Left lobe of liver (tissue), 2 donors: Measurements from ENCODE around the gene MACC1. TPM values are rescaled to one million over a fixed set of nuclear protein-coding genes. Genes with fewer than 3 reads are reported as not detected.

ENCODE experiments used
- ATAC-seq: fragments of 200-7000 bp; cut with Tn5 transposase; one replicate; pipeline ENCODE4 v1.9.1; 2020; ENCODE audit warnings: mild to moderate bottlenecking, moderate library complexity
- DNase-seq: peaks from one replicate; pipeline ENCODE4 v3.0.0-alpha.2; 2020; ENCODE audit warnings: low spot score
- total RNA-seq: library from RNA; stranded (reverse); gene quantifications from one replicate; pipeline ENCODE4 v1.2.1, GENCODE V29; 2021
- donor health status: DM: no; HTN: no; CAD: no; lungs with moderate emphysema.
- donor health status: DM: no; HTN: yes; CAD: no.

The MACC1 gene
- total RNA-seq: 0.38 TPM

DNA sequence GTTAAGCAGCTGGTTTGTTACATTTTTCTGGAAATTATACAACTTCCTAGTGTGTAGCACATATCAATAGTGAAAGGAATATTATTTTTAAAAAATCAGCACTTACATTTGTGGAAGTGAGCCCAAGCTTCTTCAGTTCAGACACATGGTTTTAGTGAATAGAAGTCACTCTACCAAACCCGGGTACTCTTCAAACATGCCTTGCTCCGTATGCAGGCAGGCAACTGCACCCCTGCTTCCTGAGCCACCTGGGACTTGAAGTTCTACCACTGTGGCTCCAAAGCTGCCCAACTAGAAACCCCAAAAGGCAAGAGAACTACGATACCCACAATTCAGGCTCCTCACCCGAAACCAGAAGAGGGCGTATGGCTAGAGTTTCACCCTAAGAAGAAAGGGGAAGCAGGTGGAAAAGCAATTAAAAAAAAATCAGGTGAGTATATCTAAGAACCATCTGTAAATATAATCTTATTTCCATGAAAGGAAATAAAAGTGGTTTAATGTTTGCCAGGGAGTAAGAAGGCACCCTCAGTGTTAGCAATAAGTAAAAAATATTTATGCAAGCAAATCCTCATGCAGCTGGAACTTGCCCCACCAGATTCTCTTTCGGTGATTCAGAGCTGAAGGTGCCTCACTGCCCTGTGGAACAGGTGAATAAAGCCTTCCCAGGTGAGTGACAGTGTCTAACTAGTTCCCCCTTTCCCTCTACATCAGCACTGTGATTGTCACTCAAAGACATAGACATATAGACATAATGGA lies at the start of gene MACC1:
Gene MACC1 (minus strand): TSS at position 192 of the 756 bp plus-strand sequence. CDS start 55,522 bp downstream, outside the sequence.
- DNase-seq (no peak), ATAC-seq (peak; percentile 64)

DNA sequence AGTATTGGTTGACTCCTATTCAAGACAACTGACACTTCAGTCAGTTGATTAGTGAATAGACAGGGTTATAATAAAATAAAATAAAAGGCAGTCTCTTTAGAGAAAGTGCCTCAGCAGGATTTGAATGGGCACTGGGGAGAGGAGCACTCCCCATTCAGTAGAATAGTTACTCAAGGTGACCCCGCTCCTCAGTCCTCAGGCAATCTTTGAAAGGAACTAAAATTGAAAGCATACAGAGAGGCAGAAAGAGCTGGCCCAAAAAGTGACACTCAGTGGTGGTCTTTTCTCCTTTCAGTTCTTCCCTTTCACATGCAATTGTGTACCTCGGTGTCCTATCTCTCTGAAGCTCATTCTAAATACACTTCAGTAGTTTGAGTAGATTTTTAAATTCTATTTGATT lies 47.4 kb upstream of the MACC1 start:
- DNase-seq (no peak), ATAC-seq (no peak)

GRCh38 chr7:20260223-20260622 lies 43.0 kb upstream of the MACC1 start:
- DNase-seq (no peak), ATAC-seq (no peak)

- DNase-seq (no peak), ATAC-seq (no peak)
Observed at GRCh38 chr7:20257212-20257611, 40.0 kb upstream of the MACC1 start.

DNA sequence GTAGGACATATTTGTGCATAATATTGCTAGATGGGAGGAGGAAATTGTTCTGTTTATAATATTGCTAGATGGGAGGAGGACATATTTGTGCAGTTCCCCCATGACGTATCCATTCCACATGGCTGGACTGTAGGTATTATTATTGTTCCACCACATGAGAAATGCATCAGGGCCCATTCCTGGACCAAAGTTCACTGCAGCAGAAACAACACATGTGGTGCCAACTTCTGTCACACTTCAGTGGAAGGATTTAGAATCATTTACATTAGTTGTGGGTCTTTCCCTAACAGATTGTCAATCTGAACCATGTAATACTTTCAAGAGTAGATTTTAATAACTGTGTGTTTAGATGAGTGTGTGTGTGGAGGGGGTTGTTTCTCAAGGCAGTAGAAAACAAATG lies 32.7 kb upstream of the MACC1 start:
- no peak for ATAC-seq
- DNase-seq: no peak

- ATAC-seq: no peak
- no peak for DNase-seq
Observed at GRCh38 chr7:20249376-20249775, 32.2 kb upstream of the MACC1 start.

GRCh38 chr7:20246236-20246635 lies 29.1 kb upstream of the MACC1 start:
- ATAC-seq (no peak), DNase-seq (no peak)

GRCh38 chr7:20244334-20245120 lies 27.3 kb upstream of the MACC1 start:
- DNase-seq: no peak
- ATAC-seq: no peak

DNA sequence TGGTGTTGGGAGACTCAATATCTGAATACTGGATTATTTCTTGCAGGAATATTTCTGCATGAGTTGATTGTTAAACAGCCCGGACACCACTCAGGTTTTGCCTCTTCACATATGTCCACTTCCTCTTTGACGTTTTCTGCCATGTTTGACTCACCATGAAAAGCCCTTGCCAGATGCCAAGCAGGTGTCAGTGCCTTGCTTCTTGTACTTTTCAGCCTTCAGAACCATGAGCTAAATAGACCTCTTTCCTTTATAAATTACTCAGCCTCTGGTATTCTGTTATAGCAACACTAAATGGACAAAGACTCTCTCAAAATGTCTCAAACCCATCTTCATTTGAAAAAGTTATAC lies 24.7 kb upstream of the MACC1 start:
- no peak for ATAC-seq
- no peak for DNase-seq

DNA sequence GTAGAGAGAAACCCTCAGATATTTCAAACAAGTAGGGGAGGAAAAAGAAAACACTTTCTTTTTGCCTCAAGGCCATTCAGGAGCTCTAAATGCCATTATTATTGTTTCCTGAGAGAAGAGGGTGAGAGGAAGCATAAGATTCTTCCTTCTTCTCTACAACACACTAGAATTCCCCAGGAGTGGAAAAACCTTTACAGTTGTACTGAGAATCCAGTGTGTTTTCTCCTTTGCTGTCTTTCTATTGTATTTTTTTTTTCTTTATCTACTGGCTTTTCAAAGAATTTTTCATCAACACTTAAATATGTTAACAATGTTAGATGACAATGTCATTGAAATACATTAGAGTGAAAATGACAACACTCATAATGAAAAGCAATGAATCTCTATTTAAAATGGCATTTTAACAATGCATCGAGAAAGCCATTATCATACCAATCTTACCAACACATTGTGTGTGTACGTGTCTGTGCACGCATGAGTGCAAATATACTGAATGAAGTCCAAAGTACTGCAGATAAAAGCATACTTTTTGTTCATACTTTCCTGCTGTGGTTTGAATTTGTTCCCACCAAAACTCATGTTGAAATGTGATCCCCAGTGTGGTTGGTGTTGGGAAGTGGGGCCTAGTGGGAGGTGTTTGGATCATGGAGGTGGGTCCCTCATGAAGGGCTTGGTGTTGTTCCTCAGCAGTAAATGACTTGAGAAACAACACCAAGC lies 24.2 kb upstream of the MACC1 start:
- DNase-seq (no peak), ATAC-seq (no peak)

GRCh38 chr7:20240080-20240926 lies 23.1 kb upstream of the MACC1 start:
- no peak for ATAC-seq
- DNase-seq: no peak

DNA sequence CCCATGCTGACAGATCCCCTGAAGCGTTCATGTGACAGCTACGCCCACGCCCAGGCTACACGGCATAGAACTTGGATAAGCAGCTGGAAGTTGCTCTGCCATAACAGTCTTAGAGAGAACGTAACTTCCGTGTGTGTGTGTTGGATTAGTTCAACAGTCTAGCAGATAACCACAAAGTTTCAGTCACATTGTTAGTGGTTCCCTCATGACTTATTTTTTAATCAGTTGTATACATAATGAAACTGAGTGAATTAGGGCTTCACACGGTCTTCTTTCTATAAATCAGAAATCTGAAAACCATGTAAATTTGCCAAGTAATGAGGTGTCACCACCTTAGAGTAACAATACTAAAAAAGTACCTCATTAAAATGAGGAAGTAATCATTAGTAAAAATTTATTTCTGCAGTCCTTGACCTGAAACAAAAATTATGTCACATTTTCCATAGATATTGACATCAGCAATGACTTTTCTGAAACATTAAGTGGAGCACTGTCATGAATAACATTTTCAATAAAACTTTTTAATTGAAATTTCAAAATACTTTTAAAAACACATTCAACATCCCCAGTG lies 21.7 kb upstream of the MACC1 start:
- DNase-seq (no peak), ATAC-seq (no peak)

GRCh38 chr7:20238194-20238753 lies 21.1 kb upstream of the MACC1 start:
- ATAC-seq: no peak
- DNase-seq: no peak

GRCh38 chr7:20237464-20238193 lies 20.4 kb upstream of the MACC1 start:
- DNase-seq: no peak
- ATAC-seq: no peak

- DNase-seq (no peak), ATAC-seq (no peak)
Observed at GRCh38 chr7:20236790-20237189, 19.6 kb upstream of the MACC1 start.

- ATAC-seq (no peak), DNase-seq (no peak)
Observed at GRCh38 chr7:20236043-20236442, 18.9 kb upstream of the MACC1 start.

DNA sequence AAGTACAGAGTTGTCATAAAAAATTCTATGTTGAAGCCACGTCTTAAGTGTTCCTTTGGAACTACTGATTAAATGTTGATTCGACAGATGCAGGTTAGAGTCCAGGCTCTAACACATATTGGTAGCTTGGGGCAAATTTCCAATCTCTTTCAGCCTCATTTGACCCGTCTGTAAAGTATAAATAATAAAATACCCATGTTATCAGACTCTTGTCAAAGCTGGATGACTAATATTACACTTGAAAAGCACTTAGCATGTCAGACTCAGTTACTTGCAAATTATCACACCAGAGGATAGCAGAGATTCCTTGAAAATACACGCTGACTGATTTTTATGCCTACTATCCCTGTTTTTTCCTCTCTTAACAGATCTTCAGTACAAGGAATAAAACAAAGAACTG lies 18.1 kb upstream of the MACC1 start:
- DNase-seq: no peak
- no peak for ATAC-seq

- DNase-seq (no peak), ATAC-seq (no peak)
Observed at GRCh38 chr7:20233362-20233761, 16.2 kb upstream of the MACC1 start.

DNA sequence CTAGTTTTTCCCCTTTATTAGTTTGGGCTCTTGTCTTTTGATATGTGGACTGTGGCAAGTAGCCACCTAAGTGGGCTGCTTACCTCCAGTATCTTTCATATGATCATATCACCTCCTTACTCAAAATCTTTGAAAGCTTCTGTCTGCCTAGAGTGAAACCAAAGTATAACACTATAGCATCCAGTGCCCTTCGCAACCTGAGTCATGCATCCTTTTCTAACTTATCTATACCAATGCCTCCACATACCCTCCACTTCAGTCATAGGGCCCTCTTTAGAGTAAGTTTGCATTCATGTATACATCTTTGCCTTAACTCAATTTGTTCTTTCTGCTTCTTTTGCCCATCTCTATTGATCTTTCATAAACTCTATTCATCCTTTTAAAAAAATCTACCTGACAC lies 15.7 kb upstream of the MACC1 start:
- no peak for ATAC-seq
- DNase-seq: no peak
